Measurements from ENCODE around the gene ZFYVE21.

ZFYVE21 gene

DNA sequence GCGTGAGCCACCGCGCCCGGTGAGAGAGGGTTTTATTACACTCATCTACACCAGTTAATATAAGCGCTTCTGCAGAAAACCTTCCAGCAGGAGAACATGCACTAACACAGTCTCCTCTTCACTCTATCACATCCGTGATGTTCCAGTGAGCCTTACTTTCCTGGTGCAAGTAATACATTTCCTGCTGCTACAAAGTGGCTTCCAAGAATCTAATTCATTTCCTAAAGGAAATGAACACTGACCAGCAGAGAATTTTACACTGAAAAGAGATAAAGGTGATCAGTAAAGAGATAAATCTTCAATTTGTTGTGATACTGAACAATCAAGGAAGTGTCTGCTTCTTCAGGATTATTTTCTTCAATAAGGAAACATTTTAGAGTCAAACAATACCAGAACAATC lies 39.5 kb downstream of the ZFYVE21 start:
- H3K4me3 ChIP-seq (ENCODE audit: low read depth, low read length): no peak overlapping the region
- no peak for DNase-seq (ENCODE audit: low read depth)
- TF ChIP-seq CTCF (IDR thresholded peaks at IDR 0.05; ENCODE audit: low read depth, low read length, missing control alignments): no peak

DNA sequence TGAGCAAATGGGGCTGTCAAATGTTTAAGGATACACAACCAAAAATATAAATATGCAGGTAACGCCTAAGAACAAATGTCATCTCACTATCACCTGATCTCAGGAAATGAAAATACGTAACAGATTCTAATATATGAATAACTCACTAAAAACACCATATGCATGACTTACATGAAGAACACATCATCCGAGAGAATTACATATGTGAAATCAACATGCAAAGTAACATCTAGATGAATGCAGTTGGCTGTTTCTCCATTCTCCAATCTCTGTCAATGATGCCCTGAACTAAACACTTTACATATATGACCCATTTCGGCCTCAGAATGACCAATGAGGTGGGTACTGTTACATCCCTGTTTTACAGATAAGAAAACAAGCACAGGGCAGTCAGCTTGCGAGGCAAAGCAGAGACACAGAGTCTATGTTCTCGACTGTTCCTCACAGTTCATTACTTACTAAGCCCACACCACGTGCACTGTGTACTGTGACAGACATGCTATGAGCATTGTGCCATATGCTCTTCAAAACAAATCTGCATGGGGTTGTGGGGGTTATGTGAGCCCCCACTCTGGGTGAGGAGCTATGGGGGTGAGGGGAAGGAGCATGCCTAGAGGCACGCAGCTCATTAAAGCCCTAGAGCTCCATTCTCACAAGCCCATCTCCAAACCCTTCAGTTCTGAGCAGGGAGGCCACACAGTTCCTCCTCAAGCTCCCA lies 42.6 kb downstream of the ZFYVE21 start:
- no peak overlapping the region for H3K4me3 ChIP-seq (ENCODE audit: low read depth, low read length)
- no peak for DNase-seq (ENCODE audit: low read depth)
- TF ChIP-seq CTCF (IDR thresholded peaks at IDR 0.05; ENCODE audit: low read depth, low read length, missing control alignments): no peak

GRCh38 chr14:103762036-103762435 lies 46.4 kb downstream of the ZFYVE21 start:
- no peak overlapping the region for H3K4me3 ChIP-seq (ENCODE audit: low read depth, low read length)
- DNase-seq (ENCODE audit: low read depth): no peak
- TF ChIP-seq CTCF (IDR thresholded peaks at IDR 0.05; ENCODE audit: low read depth, low read length, missing control alignments): no peak

DNA sequence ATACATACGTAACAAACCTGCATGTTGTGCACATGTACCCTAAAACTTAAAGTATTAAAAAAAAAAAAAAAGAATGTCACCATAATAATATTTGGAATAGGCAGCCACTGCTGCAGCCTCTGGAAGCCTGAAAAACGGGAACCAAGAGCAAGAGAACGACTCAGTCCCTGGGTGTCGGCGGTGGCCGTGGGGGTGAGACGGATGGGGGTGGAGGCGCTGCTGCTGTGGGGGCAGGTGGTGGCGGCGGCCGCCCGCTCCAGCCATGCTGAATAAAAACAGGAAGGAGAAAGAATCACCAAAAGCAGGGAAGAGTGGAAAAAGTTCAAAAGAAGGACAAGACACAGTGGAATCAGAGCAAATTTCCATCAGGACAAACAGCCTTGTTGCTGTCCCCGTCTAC lies 46.9 kb downstream of the ZFYVE21 start:
- no peak for TF ChIP-seq CTCF (IDR thresholded peaks at IDR 0.05; ENCODE audit: low read depth, low read length, missing control alignments)
- H3K4me3 ChIP-seq (ENCODE audit: low read depth, low read length): no peak overlapping the region
- DNase-seq (ENCODE audit: low read depth): no peak

DNA sequence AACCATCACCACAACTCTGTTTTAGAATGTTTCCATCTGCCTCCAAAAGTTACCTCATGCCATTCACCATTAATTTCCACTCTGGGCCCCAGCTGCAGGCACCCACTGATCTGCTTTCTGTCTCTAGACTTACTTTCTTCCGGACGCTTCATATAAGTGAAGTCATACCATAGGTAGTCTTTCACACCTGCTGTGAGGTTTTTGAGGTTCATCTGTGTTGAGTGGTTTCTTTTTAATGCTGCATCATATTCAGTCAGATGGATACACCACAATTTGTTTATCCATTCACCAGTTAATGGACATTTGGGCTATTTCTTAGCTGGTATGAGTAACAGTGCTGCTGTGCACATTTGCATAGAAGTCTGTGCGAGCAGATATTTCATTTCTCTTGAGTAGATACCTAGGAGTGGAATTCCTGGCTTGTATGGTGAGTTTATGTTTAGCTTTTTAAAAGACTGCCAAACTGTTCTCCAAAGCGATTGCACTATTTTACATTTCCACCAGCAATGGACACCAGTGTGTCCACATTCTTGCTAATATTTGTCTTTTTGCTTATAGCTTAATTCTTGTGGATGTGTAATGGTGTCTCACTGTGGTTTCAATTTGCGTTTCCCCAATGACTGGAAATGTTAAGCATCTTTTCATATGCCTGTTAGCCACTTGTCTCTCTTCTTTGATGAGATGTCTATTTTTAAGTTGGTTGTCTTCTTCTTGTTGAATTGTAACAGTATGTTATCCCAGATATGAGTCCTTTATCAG lies 48.3 kb downstream of the ZFYVE21 start:
- no peak for TF ChIP-seq CTCF (IDR thresholded peaks at IDR 0.05; ENCODE audit: low read depth, low read length, missing control alignments)
- peak; percentile 62 for DNase-seq (ENCODE audit: low read depth)
- H3K4me3 ChIP-seq (ENCODE audit: low read depth, low read length): no peak overlapping the region; the same call in 1 of the 2 replicates

DNA sequence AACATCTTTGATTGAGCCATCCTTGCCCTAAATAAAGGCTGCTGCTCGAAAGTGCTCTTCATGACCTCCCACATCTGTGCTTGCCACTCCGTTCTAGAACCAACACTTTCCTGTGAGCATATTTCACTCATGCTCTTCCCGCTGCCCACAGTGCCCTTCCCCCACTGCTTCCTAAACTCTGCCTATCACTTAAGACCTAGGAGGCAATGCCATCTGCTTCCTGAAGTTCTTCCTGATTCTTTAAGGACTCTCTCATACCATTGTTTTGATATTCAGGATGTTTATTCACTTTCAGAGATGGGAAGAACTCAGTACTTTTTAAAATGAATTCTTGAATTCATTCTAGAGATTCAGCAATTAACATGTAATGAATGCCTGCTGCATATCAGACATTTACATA lies 49.9 kb downstream of the ZFYVE21 start:
- no peak for DNase-seq (ENCODE audit: low read depth)
- H3K4me3 ChIP-seq (ENCODE audit: low read depth, low read length): no peak overlapping the region
- TF ChIP-seq CTCF (IDR thresholded peaks at IDR 0.05; ENCODE audit: low read depth, low read length, missing control alignments): no peak

Data from GM12864 (cell line).